Measurements from ENCODE around the gene L3MBTL4.

DNA sequence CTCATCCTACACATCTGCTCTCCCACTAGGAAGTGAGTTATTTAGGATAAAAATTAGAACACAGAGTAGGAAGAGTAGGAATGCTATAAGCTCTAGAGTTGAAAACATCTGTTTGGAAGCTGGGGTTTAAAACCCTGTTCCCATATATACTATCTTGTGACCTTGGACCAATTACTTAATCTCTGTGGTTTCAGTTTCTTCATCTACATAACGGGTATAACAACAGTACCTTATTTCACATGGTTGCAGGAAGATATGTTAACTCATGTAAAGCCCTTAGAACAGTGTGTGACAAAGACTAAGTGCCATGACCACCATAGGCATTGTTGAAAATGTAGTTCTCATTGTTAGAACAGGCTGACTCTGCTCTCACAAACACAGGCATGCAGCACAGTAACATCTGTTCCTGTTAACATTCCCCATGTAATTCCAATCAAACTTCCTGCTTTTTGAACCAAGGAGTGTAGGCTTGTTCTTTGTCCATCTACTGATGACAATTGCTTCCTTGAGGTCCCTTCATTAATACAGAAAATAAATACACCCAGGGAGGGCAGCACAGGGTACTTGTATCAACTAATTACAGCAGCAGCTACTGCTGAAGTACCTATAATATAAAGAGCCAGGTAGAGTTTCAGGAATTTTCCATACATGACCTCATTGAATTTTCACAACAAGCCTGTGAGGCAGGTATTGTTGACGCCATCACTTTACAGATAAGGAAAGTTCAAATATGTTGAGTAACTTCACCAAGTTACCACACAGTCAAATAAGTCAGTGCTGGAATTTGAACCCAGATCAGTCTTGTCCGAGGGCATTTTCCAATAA lies 204.2 kb downstream of the L3MBTL4 start:
- no peak for TF ChIP-seq POLR2A (IDR thresholded peaks at IDR 0.05)
- TF ChIP-seq, protein P1, sequence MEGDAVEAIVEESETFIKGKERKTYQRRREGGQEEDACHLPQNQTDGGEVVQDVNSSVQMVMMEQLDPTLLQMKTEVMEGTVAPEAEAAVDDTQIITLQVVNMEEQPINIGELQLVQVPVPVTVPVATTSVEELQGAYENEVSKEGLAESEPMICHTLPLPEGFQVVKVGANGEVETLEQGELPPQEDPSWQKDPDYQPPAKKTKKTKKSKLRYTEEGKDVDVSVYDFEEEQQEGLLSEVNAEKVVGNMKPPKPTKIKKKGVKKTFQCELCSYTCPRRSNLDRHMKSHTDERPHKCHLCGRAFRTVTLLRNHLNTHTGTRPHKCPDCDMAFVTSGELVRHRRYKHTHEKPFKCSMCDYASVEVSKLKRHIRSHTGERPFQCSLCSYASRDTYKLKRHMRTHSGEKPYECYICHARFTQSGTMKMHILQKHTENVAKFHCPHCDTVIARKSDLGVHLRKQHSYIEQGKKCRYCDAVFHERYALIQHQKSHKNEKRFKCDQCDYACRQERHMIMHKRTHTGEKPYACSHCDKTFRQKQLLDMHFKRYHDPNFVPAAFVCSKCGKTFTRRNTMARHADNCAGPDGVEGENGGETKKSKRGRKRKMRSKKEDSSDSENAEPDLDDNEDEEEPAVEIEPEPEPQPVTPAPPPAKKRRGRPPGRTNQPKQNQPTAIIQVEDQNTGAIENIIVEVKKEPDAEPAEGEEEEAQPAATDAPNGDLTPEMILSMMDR (IDR thresholded peaks at IDR 0.05 in 4 of 5, conservative IDR thresholded peaks at IDR 0.05 in 1 of 5): no peak

Data from gastrocnemius medialis (tissue), 4 donors.